DOHH2 (cell line): Measurements from ENCODE around the gene RIMS3.

Experiments used
- H3F3A ChIP-seq: fragments of 200-600 bp; sonication (generic), shearing (Covaris generic); 2 replicates; pipeline ENCODE4 v1.6.0; 2016; ENCODE audit warnings: antibody characterized with exemption, mild to moderate bottlenecking; ENCODE audit not compliant: control insufficient read depth, insufficient read depth
- H3K27ac ChIP-seq: fragments of 200-600 bp; sonication (generic); 2 replicates; pipeline ENCODE4 v1.5.1; 2014; ENCODE audit warnings: low read depth, mild to moderate bottlenecking, low read length, moderate library complexity
- H3K27me3 ChIP-seq: fragments of 200-600 bp; sonication (generic); 2 replicates; pipeline ENCODE4 v1.6.1; 2014; ENCODE audit warnings: mild to moderate bottlenecking, low read length, mixed read lengths; ENCODE audit not compliant: control insufficient read depth
- H3K36me3 ChIP-seq: fragments of 200-600 bp; sonication (generic); 2 replicates; pipeline ENCODE4 v1.6.1; 2014; ENCODE audit warnings: mild to moderate bottlenecking, low read length, moderate library complexity, mixed read lengths; ENCODE audit not compliant: control insufficient read depth
- H3K4me1 ChIP-seq: fragments of 200-600 bp; sonication (generic); 2 replicates; pipeline ENCODE4 v1.6.1; 2014; ENCODE audit warnings: mild to moderate bottlenecking, low read length, mixed read lengths; ENCODE audit not compliant: control insufficient read depth
- H3K4me2 ChIP-seq: fragments of 200-600 bp; sonication (generic); 2 replicates; pipeline ENCODE4 v1.6.0; 2014; ENCODE audit warnings: mild to moderate bottlenecking, low read length, moderate library complexity
- H3K4me3 ChIP-seq: fragments of 200-600 bp; sonication (generic); 2 replicates; pipeline ENCODE4 v1.5.1; 2014; ENCODE audit warnings: mild to moderate bottlenecking, low read length, mixed read lengths
- H3K79me2 ChIP-seq: fragments of 200-600 bp; sonication (generic); 2 replicates; pipeline ENCODE4 v1.6.1; 2014; ENCODE audit warnings: mild to moderate bottlenecking, low read length, mixed read lengths; ENCODE audit not compliant: control insufficient read depth
- H3K9me2 ChIP-seq: fragments of 200-600 bp; sonication (generic); replicated peaks from 2 replicates; pipeline ENCODE4 v1.6.1; 2014; ENCODE audit warnings: mild to moderate bottlenecking, low read length, mixed read lengths; ENCODE audit not compliant: control insufficient read depth
- H3K9me3 ChIP-seq: fragments of 200-600 bp; sonication (generic); 2 replicates; pipeline ENCODE4 v1.6.1; 2014; ENCODE audit warnings: antibody characterized with exemption, low read length, mixed read lengths; ENCODE audit not compliant: control insufficient read depth, insufficient read depth
- H4K20me1 ChIP-seq: fragments of 200-600 bp; sonication (generic); 2 replicates; pipeline ENCODE4 v1.6.0; 2014; ENCODE audit warnings: low read depth, mild to moderate bottlenecking, antibody characterized with exemption, low read length, moderate library complexity; ENCODE audit not compliant: control insufficient read depth, insufficient read depth
- CTCF ChIP-seq: fragments of 200-600 bp; sonication (generic); IDR thresholded peaks from one replicate; pipeline ENCODE4 v1.5.1; 2014; ENCODE audit warnings: antibody characterized with exemption, mild to moderate bottlenecking, low read depth, low read length; ENCODE audit not compliant: poor library complexity, severe bottlenecking
- EZH2phosphoT487 ChIP-seq: fragments of 200-600 bp; sonication (generic); IDR thresholded peaks from 2 replicates; pipeline ENCODE4 v1.6.1; 2017; ENCODE audit warnings: borderline replicate concordance, mild to moderate bottlenecking, antibody characterized with exemption, low read length, moderate library complexity, mixed read lengths

RIMS3 gene

GRCh38 chr1:40610156-40610555 lies 55.3 kb downstream of the RIMS3 start:
- no peaks in the 10 kb centered on the region for H3K4me1 ChIP-seq
- no peaks in the 10 kb centered on the region for H3K79me2 ChIP-seq
- no peaks in the 10 kb centered on the region for H4K20me1 ChIP-seq
- no peak overlapping the region for H3K4me3 ChIP-seq
- H3K27me3 ChIP-seq = no peaks in the 10 kb centered on the region
- no peak overlapping the region for H3K4me2 ChIP-seq
- no peak overlapping the region for H3K27ac ChIP-seq
- no peaks in the 10 kb centered on the region for H3K36me3 ChIP-seq
- H3K9me2 ChIP-seq = no peaks in the 10 kb centered on the region
- H3F3A ChIP-seq = no peaks in the 10 kb centered on the region
- TF ChIP-seq CTCF (no peak), EZH2phosphoT487 (no peak)
- H3K9me3 ChIP-seq = peaks cover 6% of the 10 kb centered on the region; the same call in 1 of the 2 replicates

- no peak overlapping the region for H3K4me3 ChIP-seq
- H3K27ac ChIP-seq = no peak overlapping the region
- H3K9me3 ChIP-seq = peaks cover 6% of the 10 kb centered on the region; the same call in 1 of the 2 replicates
- no peaks in the 10 kb centered on the region for H3K9me2 ChIP-seq
- H3K4me1 ChIP-seq = no peaks in the 10 kb centered on the region
- H3K4me2 ChIP-seq = no peak overlapping the region
- no peak for TF ChIP-seq CTCF
- TF ChIP-seq EZH2phosphoT487 = no peak
- H3K27me3 ChIP-seq = no peaks in the 10 kb centered on the region
- H3K79me2 ChIP-seq = no peaks in the 10 kb centered on the region
- H3F3A ChIP-seq = no peaks in the 10 kb centered on the region
- H4K20me1 ChIP-seq = no peaks in the 10 kb centered on the region
- H3K36me3 ChIP-seq = no peaks in the 10 kb centered on the region
Measured at GRCh38 chr1:40607921-40608320, 57.6 kb downstream of the RIMS3 start.

GRCh38 chr1:40606978-40607377 lies 58.5 kb downstream of the RIMS3 start:
- Histone ChIP-seq H3K27ac (no peak overlapping the region), H3K9me3 (peaks cover 6% of the 10 kb centered on the region; the same call in 1 of the 2 replicates), H3K36me3 (no peaks in the 10 kb centered on the region), H3F3A (no peaks in the 10 kb centered on the region), H3K4me3 (no peak overlapping the region), H3K27me3 (no peaks in the 10 kb centered on the region), H3K79me2 (no peaks in the 10 kb centered on the region), H3K4me2 (no peak overlapping the region), H3K4me1 (no peaks in the 10 kb centered on the region), H3K9me2 (no peaks in the 10 kb centered on the region), H4K20me1 (no peaks in the 10 kb centered on the region)
- TF ChIP-seq EZH2phosphoT487 (no peak), CTCF (no peak)

GRCh38 chr1:40606194-40606593 lies 59.3 kb downstream of the RIMS3 start:
- H3K9me3 ChIP-seq = peaks cover 6% of the 10 kb centered on the region; the same call in 1 of the 2 replicates
- no peaks in the 10 kb centered on the region for H3K27me3 ChIP-seq
- TF ChIP-seq EZH2phosphoT487 (no peak), CTCF (no peak)

More at GRCh38 chr1:40606194-40606593, 59.3 kb downstream of the RIMS3 start:
- Histone ChIP-seq H3K4me3 (no peak overlapping the region), H3K36me3 (no peaks in the 10 kb centered on the region), H3K79me2 (no peaks in the 10 kb centered on the region), H4K20me1 (no peaks in the 10 kb centered on the region), H3K27ac (no peak overlapping the region), H3K4me1 (no peaks in the 10 kb centered on the region), H3K4me2 (no peak overlapping the region), H3K9me2 (no peaks in the 10 kb centered on the region), H3F3A (no peaks in the 10 kb centered on the region)
